Fibroblast of skin of abdomen (primary cell): ENCODE measurements around the gene TMEM229B.

ENCODE experiments used
- DNase-seq: peaks from one replicate; pipeline ENCODE4 v3.0.0-alpha.2; 2013

Gene TMEM229B

DNA sequence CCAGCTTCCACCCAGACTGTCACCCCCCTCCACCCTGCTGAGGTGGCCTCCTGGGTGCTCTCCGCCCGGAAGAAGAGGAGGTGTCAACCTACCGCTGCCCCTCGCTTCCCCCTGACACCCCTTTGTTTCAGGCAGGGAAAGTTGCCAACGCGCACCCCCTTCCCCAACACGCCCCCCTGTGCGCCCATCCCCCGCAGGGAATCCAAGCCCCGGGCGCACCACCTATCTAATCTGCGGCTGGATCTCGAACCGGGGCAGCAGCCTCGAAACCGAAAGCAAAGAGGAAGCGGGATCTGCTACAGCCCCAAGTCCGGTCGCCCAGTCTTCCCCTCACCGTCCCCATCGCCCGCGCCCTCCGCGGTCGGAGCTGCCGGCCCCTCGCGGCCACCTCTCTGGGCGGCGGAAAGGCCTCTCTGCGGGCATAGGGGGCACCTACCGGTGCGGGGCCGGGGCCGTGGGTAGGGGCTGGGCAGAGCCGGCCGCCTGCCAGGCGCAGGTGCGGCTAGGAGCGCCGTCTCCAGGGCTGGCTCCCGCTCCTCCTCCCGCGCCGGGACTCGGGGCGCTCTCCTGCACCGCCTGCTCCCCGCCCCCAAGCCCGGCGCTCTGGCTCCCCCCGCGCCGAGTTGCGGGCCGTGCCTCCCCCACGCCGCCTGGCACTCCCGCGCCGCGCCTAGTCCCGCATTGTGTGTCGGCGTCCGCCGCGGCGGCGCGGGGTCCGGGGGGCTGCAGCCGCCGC lies 26.3 kb upstream of the TMEM229B start:
- no peak for DNase-seq

DNA sequence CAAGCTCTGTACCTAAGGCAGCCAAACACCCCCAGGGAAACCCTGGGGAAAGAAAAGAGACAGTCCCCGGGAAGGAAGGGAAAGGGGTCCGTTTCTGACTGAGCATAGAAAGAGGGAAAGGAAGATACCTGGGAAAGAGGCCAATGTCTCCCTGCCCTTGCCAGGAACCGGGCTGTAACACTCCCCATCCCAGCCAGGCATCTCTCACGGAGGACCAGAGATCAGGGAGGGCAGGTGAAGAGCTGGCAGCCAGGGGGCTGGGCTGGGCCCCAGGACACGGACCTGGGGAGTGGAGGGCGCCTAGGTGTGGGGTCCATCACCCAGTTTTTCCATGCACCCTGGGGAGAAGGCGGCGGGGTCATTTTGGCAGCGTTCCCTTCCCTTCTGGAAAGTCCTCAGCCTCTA lies 25.7 kb upstream of the TMEM229B start:
- DNase-seq: no peak

DNA sequence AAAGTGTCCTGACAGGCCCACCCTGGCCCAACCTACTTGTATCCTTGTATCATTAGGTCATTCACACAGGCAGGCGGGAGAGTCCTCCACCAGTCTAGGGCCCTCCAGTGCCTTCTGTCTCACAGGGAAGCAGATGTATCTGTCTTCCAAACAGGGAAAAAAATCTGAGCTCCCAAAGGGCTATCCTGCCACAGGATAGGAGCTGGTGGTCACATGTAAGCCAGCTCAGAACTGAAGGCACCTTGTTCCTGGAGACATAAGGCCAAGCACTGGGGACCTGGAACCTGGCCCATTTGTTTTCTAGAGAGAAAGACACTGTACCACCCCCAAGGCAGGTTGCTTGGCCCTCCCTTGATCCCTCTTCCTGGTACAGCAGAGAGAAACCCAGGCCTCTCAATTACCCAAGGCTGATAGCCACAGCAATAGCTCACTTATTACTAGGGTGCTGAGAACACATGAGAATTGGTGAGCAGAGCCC lies 25.1 kb upstream of the TMEM229B start:
- DNase-seq: no peak

DNA sequence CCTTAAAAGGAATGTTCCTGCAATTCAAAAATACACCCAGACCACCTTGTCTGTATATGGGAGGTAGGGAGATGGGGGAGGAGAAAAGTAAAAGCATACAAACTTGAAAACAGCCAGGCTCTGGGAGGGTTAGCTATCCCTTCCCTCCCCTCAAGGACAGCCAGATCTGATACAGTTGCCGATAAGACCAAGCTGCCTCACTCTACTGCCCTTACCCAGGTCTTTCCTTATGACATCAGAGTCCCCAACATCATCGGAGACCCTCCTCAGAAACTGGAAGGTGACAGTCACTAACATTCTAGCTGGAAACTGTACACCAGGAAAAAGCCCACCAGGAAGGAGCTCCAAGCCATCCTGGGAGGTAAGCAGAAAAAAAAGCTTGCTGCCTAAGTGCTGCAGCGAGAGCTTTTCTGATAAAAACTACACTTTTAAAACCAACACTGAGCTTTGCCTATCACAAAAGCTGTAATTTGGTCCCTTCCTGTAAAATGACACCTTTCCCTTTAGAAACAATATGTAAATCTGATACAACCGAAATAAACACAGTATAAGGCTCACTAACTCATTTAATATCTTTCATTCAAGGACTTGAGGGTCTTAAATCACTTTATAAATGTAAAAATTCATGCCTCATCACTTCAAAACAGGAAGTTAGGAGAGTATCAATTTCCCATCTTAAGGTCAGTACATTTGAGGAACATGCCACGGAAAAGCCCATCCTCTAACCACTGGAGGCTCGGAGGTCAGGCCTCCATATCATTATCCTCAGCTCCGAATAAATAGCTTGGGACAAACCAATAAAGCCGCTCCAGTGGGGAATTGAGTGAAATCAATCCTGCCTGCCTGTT lies 24.2 kb upstream of the TMEM229B start:
- no peak for DNase-seq

DNA sequence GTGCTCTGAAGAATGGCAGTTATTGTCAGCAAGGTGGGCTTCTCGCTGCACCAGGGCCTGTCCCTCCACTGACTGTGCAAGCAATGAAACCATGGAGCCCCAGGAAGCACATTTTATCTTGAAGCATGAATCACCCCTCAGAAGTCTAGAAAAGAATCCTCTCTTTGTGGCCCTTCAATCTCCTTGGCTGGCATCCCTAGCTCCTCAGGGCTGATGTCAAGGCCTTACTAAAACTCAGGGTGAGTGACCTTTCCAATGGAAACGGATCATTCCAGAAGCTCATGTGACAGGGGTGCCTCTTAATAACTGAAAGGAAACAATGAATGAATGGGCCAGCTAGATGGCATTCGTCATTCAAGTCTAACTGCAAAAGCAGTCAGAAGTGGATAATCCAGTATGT lies 22.3 kb upstream of the TMEM229B start:
- DNase-seq: no peak

DNA sequence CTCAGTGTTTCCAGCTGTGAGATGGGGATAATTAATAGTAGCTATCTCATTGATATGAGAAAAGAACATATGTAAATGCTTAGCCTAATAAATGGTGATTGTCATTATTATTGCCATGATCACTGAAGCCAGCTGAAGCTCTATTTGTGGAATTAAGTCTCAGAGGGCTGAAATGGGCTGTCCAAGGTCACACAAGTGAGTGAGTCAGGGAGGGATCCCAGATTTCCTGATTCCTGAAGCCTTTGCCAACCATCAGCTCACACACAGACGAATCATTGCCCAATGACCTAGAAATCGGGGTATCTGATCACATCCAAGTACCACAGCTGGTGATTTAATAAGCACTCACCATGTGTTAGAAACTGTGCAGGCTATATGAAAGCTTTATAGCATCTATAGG lies 21.6 kb upstream of the TMEM229B start:
- peak; percentile 25 for DNase-seq

GRCh38 chr14:67508956-67509355 lies 20.4 kb upstream of the TMEM229B start:
- DNase-seq: no peak

GRCh38 chr14:67505254-67505653 lies 16.7 kb upstream of the TMEM229B start:
- no peak for DNase-seq

DNA sequence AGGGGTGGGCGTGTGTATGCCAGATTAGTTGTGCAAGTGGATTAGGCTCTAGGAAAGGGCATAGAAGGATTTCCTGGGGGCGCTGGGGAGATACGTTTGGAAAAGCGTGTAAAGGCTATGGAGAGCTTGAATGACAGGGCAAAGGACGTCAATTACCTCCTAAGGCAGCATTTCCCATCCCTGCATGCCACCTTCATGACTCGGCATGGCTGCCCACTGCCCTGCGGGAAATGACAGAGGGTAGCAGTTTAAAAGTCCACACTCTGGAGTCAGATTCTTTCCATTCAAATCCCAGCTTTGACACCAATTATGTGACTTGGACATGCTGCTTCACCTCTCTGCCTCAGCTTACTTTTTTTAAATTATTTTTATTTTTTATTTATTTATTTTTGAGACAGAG lies 14.8 kb upstream of the TMEM229B start:
- DNase-seq: no peak

DNA sequence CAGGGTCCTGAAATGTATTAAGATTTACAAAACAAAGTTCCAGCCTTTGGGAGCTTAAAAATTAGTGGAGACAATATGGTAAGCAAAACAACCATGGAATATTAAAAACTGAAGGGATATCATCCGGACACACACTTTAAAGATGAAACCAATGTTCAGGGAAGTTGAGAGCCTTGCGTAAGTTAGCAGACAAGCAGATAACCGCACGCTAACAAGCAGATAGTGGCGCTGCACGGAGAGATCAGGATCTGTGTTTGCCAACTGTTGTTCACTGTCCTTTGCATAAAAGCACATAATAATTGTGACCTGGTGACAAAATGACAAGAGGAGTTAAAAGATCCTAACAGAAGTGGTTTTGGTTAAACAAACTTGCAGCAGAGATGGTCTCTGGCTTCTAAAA lies 14.3 kb upstream of the TMEM229B start:
- DNase-seq: no peak

GRCh38 chr14:67501670-67502069 lies 13.1 kb upstream of the TMEM229B start:
- no peak for DNase-seq

GRCh38 chr14:67500981-67501380 lies 12.5 kb upstream of the TMEM229B start:
- DNase-seq: no peak

GRCh38 chr14:67497716-67498115 lies 9.2 kb upstream of the TMEM229B start:
- DNase-seq: no peak

- DNase-seq: no peak
These were observed 8.7 kb upstream of the TMEM229B start for GRCh38 chr14:67497216-67497615.

DNA sequence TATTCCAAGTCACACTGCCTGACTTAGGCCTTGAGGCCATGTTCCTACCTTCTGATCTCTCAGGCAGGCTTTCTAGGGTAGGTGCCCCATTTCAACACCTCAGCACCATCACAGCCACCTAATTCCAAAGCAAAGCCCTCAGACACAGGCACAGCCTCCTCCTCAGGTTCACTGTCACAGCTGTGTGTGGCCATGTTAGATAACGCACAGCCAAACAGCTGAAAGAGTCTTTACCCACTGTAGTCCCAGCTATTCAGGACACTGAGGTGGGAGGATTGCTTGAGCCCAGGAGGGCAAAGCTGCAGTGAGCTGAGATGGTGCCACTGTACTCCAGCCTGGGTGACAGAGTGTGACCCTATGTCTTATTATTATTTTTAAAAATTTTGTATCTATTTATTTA lies 7.3 kb upstream of the TMEM229B start:
- DNase-seq: no peak

GRCh38 chr14:67493092-67493717 lies 4.7 kb upstream of the TMEM229B start:
- no peak for DNase-seq

DNA sequence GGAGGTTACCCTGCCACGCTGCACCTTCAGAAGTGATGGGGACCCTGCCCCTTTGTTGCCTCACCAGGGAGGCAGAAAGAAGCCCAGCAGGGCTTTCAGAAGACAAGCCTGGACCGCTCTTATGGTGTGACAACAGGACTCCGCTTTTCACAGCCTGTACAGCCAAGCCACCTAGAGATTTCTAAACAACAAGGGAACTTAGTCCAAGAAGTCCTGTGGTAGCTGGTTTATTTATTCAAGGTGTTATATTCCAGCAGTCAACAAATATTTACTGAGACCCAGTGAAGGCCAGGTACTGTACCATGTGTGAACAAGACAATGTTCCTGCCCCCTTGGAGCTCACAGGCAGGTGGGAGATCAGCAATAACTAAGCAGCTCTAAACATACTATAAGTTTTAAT lies 4.0 kb upstream of the TMEM229B start:
- no peak for DNase-seq

GRCh38 chr14:67491741-67492507 lies 3.4 kb upstream of the TMEM229B start:
- no peak for DNase-seq

DNA sequence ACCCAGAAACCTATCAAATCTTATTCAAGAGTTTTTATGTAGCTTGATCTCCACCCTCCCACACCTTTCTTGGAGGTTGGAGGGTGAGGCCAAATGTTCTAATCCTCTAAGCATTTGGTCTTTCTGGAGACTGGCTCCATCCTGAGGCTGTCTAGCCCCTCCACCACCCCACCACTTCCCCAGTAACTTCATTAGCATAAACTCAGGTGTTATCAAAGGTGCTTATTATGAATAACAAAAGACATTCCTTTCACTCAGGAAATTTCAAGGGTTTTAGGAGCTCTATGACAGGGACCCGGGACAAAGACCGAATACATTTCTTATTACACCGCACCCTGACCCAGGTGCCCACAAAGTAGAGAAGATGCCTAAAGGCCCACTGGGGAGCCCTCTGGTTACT lies 2.8 kb upstream of the TMEM229B start:
- DNase-seq: no peak

DNA sequence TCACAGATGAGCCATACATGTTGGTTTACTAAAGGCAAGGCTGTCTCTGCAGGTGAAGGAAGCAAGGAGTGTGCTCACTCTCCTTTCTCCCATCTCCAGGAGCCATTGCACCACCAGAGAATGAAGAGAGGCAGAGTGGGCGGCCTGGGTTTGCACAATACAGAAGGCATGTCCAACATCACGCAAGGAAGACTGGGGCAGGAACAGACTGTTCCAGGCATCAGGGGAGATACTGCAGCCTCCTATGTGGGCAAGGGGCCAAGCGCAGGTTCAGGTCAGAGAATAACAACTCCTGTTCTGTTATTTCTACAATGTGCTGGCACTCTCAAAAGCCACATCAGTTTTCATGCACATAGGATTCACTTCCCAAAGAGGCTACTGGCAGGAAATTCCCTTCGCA lies 1.7 kb upstream of the TMEM229B start:
- no peak for DNase-seq

GRCh38 chr14:67487332-67487731 lies 1.2 kb downstream of the TMEM229B start:
- DNase-seq: no peak

GRCh38 chr14:67486890-67487289 lies 1.6 kb downstream of the TMEM229B start:
- no peak for DNase-seq
